Astrocyte of the spinal cord (primary cell): Measurements from ENCODE around the gene HCLS1.

Source experiments
- DNase-seq: peaks from one replicate; pipeline ENCODE4 v3.0.0; 2011; ENCODE audit warnings: low read depth, low spot score
- H3K4me3 ChIP-seq: 2 replicates; pipeline ENCODE4 v1.5.1; 2011; ENCODE audit warnings: low read depth, mild to moderate bottlenecking, low read length, moderate library complexity
- in situ Hi-C: cut with HindIII; loops from 2 replicates; pipeline ENCODE4 v1.10.0; 2017; ENCODE audit warnings: low sequenced_read_pairs
- TF ChIP-seq, protein P1 (sequence below): IDR thresholded peaks from 2 replicates; pipeline ENCODE4 v1.5.1; 2012; ENCODE audit warnings: low read depth, mild to moderate bottlenecking, low read length, inconsistent platforms

The HCLS1 gene

DNA sequence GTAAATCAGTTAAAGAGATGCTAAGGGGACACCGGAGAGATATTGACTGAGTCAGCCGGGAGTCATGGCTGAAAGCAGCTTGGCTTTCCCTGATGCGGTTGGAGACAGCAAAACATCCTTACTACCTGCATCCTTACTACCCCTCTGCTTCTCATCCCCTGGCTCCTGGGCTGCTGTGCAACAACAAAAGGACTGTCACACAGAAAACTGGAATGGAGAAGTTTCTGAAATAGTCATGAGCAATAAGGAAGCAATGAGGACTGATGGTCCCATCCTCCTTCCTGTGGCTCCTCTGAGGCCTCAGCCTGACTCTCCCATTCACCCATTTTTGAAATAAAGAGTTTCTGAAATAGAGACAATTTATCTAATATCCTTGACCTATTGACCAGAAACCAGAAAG is 1.1 kb downstream of the HCLS1 start:
- no peak for DNase-seq
- H3K4me3 ChIP-seq: no peak overlapping the region
- in situ Hi-C loops: no loop called here
- TF ChIP-seq, protein P1, sequence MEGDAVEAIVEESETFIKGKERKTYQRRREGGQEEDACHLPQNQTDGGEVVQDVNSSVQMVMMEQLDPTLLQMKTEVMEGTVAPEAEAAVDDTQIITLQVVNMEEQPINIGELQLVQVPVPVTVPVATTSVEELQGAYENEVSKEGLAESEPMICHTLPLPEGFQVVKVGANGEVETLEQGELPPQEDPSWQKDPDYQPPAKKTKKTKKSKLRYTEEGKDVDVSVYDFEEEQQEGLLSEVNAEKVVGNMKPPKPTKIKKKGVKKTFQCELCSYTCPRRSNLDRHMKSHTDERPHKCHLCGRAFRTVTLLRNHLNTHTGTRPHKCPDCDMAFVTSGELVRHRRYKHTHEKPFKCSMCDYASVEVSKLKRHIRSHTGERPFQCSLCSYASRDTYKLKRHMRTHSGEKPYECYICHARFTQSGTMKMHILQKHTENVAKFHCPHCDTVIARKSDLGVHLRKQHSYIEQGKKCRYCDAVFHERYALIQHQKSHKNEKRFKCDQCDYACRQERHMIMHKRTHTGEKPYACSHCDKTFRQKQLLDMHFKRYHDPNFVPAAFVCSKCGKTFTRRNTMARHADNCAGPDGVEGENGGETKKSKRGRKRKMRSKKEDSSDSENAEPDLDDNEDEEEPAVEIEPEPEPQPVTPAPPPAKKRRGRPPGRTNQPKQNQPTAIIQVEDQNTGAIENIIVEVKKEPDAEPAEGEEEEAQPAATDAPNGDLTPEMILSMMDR: no peak

DNA sequence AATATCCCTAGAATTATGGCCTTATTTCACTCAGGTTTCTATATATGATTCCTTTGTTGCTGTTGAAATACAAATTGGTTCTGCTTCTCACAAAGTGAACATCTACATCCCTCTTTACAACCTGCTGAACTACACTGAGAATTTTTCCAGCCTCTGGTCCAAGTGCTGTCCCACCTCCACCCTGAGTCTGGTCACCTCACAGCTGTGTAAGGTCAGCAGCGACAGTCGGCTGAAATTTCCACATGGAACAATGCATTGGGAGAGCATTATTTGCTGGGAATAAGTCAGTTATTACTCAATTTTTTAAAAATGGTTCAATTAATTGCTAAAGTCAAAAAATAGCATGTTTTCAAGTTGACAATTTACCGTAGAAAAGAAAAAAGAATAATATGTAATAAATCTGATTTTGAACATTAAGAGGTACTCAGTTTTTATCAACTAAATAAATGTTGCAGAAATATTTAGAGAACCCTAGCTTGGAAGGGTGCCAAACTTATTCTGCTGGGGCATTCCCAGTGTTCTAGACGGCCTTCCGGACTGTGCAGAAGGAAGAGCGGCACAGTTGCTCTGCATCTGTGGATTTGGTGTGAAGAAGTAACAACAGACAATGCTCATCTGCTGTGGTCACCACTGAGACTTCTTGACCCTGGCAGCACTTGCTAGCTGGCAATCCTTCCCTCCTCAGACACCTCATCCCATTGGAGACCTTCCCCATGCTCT is 1.8 kb downstream of the HCLS1 start:
- H3K4me3 ChIP-seq: no peak overlapping the region
- TF ChIP-seq, protein P1: no peak
- no peak for DNase-seq
- in situ Hi-C loops: no loop called here

DNA sequence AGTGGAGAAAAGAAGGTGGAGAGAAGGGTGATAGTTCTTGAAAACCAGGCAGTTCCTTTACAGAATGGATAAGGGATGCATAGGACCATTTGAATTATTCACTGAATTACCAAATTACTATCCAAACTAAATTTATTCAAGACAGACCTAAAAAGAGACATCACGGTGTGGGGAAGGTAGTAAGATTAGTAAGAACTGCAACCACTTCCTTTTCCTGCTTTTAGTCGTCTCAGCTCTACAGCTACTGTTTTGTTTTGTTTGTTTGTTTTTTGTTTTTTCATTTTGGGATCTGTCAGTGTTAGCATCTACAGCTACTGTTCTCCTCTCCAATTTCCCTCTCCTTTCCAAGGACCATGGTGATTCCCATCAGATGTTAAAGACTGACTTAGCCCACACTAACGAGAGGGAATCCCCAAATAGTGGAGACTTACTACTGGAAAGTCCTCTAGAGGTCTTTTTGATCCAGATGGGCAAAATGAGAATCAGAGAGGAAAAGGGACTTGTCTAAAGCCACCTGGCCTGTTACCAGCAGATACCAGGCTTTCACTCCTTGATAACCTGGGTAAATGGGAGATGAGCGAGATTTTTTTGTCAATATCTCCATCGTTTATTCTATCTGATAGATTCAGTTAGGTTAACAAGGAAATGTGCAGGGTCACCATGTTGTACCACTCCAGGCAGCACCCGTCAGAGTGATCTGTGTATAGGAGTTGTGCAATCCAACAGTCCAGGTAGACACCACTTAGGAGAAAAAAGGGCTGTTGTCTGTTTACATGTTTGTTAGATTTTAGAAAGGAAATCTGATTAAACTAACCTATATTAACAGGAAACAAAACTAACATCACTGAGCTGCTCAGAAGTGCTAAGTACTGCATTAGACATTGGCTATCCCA is 6.0 kb downstream of the HCLS1 start:
- in situ Hi-C loops: no loop called here
- TF ChIP-seq, protein P1: no peak
- no peak overlapping the region for H3K4me3 ChIP-seq
- no peak for DNase-seq

DNA sequence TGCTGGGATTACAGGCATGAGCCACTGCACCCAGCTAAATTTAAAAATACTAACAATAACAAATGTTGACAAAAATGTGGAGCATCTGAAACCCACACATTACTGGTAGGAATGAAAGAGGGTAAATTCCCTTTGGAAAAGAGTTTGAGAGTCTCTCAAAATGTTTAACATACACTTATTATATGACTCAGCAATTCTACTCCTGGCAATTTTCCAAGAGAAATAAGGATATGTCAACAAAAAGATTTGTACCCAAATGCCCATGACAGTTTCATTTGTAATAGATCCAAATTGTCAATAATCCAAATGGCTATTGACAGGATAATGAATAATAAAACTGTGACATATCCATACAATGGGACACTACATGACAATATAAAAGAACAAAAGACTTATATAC is 9.0 kb downstream of the HCLS1 start:
- peak; percentile 16 for DNase-seq
- H3K4me3 ChIP-seq: no peak overlapping the region
- TF ChIP-seq, protein P1: no peak
- in situ Hi-C loops: no loop called here

DNA sequence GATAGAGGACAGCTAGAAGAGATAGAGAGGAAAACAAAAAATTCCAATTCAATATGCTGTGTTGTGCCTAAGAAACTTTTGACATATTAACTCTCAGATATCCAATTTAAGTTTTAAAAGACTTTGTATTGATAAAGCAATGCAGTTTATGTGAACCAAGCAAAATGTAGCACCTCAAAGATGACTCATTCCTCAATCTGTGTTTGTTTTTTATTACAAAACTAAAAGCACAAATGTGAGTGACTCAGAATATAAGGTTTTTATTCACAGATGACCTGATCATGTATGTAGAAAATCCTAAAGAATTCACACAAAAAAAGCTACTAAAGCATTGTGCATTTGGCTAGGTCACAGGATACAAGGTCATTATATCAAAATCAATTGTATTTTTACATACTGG is 11.1 kb downstream of the HCLS1 start:
- H3K4me3 ChIP-seq: no peak overlapping the region
- DNase-seq: no peak
- in situ Hi-C loops: no loop called here
- TF ChIP-seq, protein P1: no peak

DNA sequence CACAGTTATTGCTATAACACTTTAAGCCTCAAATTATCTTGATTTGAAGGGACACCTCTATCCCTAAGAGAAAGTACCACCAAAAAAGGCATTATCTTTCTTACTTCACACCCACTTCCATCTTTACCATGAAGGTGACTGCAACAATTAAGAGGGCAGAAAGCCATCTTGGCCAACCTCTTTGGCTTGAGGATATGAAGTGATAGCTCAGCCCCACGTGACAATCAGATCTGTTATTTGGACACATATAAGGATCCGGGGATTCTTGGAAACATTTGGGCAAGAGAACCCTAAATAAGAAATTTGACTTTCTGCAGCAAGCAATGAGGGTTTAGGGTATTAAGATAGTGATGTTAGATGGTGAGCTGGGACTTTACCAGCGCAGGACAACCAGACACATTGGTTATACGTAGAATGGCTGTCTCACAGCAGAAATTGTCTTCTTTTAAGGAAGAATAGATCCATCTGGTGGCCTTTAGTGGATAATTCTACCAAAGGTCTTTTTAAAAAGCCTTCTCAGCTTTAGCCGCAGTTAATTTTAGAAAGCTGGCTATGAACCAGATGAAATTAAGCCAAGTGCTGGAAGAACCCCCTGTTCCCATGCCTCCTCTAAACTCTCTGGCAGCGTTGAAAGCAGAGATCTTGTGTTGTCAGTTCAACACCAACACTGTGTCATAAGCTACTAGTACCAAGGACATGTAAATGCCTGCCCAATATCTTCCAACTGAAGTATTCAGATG is 12.3 kb downstream of the HCLS1 start:
- TF ChIP-seq, protein P1: no peak
- no peak overlapping the region for H3K4me3 ChIP-seq
- no peak for DNase-seq
- in situ Hi-C loops: no loop called here
